Adipose tissue (tissue), 3 donors: ENCODE results near the gene RABGGTA. TPM values are rescaled to one million over a fixed set of nuclear protein-coding genes. Genes with fewer than 3 reads are reported as not detected.

ENCODE experiments used
- H3K27ac ChIP-seq: one replicate; pipeline ENCODE4 v1.5.1; 2013; ENCODE audit warnings: low read depth, low read length
- WGBS, 3 donors: extraction: QIAGEN DNeasy Blood & Tissue Kit; methylation state at CpG; one replicate each; pipeline ENCODE4 v1.1.7; 2013; 5-methylcytosine and 5-hydroxymethylcytosine counted together
- polyA plus RNA-seq, 3 donors: library from polyadenylated mRNA; stranded (reverse); fragments of 200-250 nt; gene quantifications; one replicate each; pipeline ENCODE4 v1.2.3, GENCODE V29; 2013
- donor health status: healthy with polysubstance abuse.
- donor health status: Bipolar disorder and iron deficiency.
- donor health status: healthy.

Gene RABGGTA
- polyA plus RNA-seq, 3 donors, result 20.7 to 27.0 (median 23.0) TPM

- H3K27ac ChIP-seq, result no peak within 1 kb of the TSS
- WGBS, 3 donors, result 41 to 60% (median 60%) methylated on average over 6 of the region's 6 CpGs
These were observed 36.4 kb upstream of the RABGGTA start, which contains the start of gene CIDEB for GRCh38 chr14:24307575-24308341. Gene CIDEB (minus strand): TSS chr14:24307977. CDS start chr14:24307858, 119 bp downstream.

GRCh38 chr14:24307156-24307574 lies 35.8 kb upstream of the RABGGTA start:
- 73 to 86% (median 83%) methylated on average over 11 of the region's 11 CpGs for WGBS, 3 donors
- no peak overlapping the region for H3K27ac ChIP-seq

- WGBS, 3 donors, result 95 to 99% (median 96%) methylated on average over 11 of the region's 11 CpGs
- no peak overlapping the region for H3K27ac ChIP-seq
These were observed 32.6 kb upstream of the RABGGTA start for GRCh38 chr14:24304019-24304387.

- H3K27ac ChIP-seq, result peak overlapping the region; percentile 31
- 25 to 33% (median 32%) methylated on average over 16 of the region's 16 CpGs for whole genome bisulfite sequencing, 3 donors
These were observed 29.1 kb upstream of the RABGGTA start for GRCh38 chr14:24300326-24300980.

GRCh38 chr14:24299255-24300191 lies 28.1 kb upstream of the RABGGTA start, which contains the start of the genes DHRS1 and NOP9:
Gene DHRS1 (minus strand): TSS chr14:24299780. CDS start chr14:24299106, 674 bp downstream.
Gene NOP9 (plus strand): TSS chr14:24299850. CDS start chr14:24299955, 105 bp downstream.
- WGBS, 3 donors, result 0 to 1% (median 0%) methylated on average over 71 to 75 of the region's 75 CpGs
- peak within 1 kb of the TSS; percentile 31 for H3K27ac ChIP-seq

GRCh38 chr14:24298892-24299254 lies 27.5 kb upstream of the RABGGTA start:
- WGBS, 3 donors, result 32 to 41% (median 41%) methylated on average over 7 of the region's 7 CpGs
- no peak overlapping the region for H3K27ac ChIP-seq

- no peak overlapping the region for H3K27ac ChIP-seq
- WGBS, 3 donors, result 32 to 48% (median 42%) methylated on average over 5 of the region's 5 CpGs
These were observed 26.0 kb upstream of the RABGGTA start for GRCh38 chr14:24297190-24297964.

- 61 to 63% (median 62%) methylated on average over 12 of the region's 12 CpGs for WGBS, 3 donors
- no peak overlapping the region for H3K27ac ChIP-seq
These were observed 25.2 kb upstream of the RABGGTA start for GRCh38 chr14:24296341-24297157.

GRCh38 chr14:24293525-24293924 lies 22.1 kb upstream of the RABGGTA start:
- no peak overlapping the region for H3K27ac ChIP-seq
- 97 to 98% (median 98%) methylated on average over 2 of the region's 2 CpGs for WGBS, 3 donors

- H3K27ac ChIP-seq, result no peak overlapping the region
- WGBS, 3 donors, result 90 to 95% (median 91%) methylated on average over 11 of the region's 11 CpGs
These were observed 20.9 kb upstream of the RABGGTA start for GRCh38 chr14:24292118-24292807.

GRCh38 chr14:24291446-24292117 lies 20.2 kb upstream of the RABGGTA start:
- 91 to 93% (median 91%) methylated on average over 3 of the region's 3 CpGs for WGBS, 3 donors
- H3K27ac ChIP-seq, result no peak overlapping the region

- no peak overlapping the region for H3K27ac ChIP-seq
- 83 to 92% (median 88%) methylated on average over 9 of the region's 9 CpGs for WGBS, 3 donors
These were observed 19.3 kb upstream of the RABGGTA start for GRCh38 chr14:24290746-24291145.

GRCh38 chr14:24289649-24290280 lies 18.4 kb upstream of the RABGGTA start:
- WGBS, 3 donors, result 65 to 82% (median 74%) methylated on average over 6 of the region's 6 CpGs
- H3K27ac ChIP-seq, result no peak overlapping the region

GRCh38 chr14:24286996-24287395 lies 15.6 kb upstream of the RABGGTA start:
- WGBS, 3 donors, result 88 to 99% (median 98%) methylated on average over 5 of the region's 5 CpGs

GRCh38 chr14:24285351-24285750 lies 14.0 kb upstream of the RABGGTA start:
- 77 to 85% (median 83%) methylated on average over 4 of the region's 4 CpGs for WGBS, 3 donors
- H3K27ac ChIP-seq, result no peak overlapping the region

More at GRCh38 chr14:24286996-24287395, 15.6 kb upstream of the RABGGTA start:
- H3K27ac ChIP-seq, result no peak overlapping the region
